H9 (cell line): ENCODE measurements around the gene HLA-F. TPM values are rescaled to one million over a fixed set of nuclear protein-coding genes. Genes with fewer than 3 reads are reported as not detected.

Experiments
- DNase-seq: peaks from one replicate; pipeline ENCODE4 v3.0.0-alpha.2; 2017
- H2AFZ ChIP-seq: one replicate; pipeline ENCODE4 v1.6.1; 2013; ENCODE audit warnings: mild to moderate bottlenecking, low read length, control low read depth, moderate library complexity
- H2AK5ac ChIP-seq: 2 replicates; pipeline ENCODE4 v1.6.1; 2013; ENCODE audit warnings: low read length, control low read depth, mixed read lengths; ENCODE audit not compliant: insufficient read length
- H2BK120ac ChIP-seq: one replicate; pipeline ENCODE4 v1.6.1; 2013; ENCODE audit warnings: low read depth, mild to moderate bottlenecking, low read length, control low read depth, inconsistent platforms; ENCODE audit not compliant: poor library complexity, severe bottlenecking
- H2BK12ac ChIP-seq: 2 replicates; pipeline ENCODE4 v1.6.1; 2013; ENCODE audit warnings: low read length, control low read depth, mixed read lengths, low read depth; ENCODE audit not compliant: insufficient read length
- H2BK15ac ChIP-seq: 2 replicates; pipeline ENCODE4 v1.6.1; 2013; ENCODE audit warnings: low read depth, low read length, control low read depth
- H2BK20ac ChIP-seq: one replicate; pipeline ENCODE4 v1.6.1; 2013; ENCODE audit warnings: low read depth, mild to moderate bottlenecking, low read length, control low read depth, inconsistent platforms; ENCODE audit not compliant: poor library complexity, severe bottlenecking
- H2BK5ac ChIP-seq: 2 replicates; pipeline ENCODE4 v1.6.1; 2013; ENCODE audit warnings: low read length, control low read depth, mixed read lengths; ENCODE audit not compliant: insufficient read length
- H3K14ac ChIP-seq: 2 replicates; pipeline ENCODE4 v1.6.1; 2013; ENCODE audit warnings: low read length, control low read depth; ENCODE audit not compliant: insufficient read depth
- H3K18ac ChIP-seq: 2 replicates; pipeline ENCODE4 v1.6.1; 2013; ENCODE audit warnings: low read depth, mild to moderate bottlenecking, mixed read lengths, low read length, control low read depth; ENCODE audit not compliant: insufficient read length
- H3K23ac ChIP-seq: 2 replicates; pipeline ENCODE4 v1.6.1; 2013; ENCODE audit warnings: low read length, control low read depth, mixed read lengths, low read depth; ENCODE audit not compliant: insufficient read length
- H3K23me2 ChIP-seq: 2 replicates; pipeline ENCODE4 v1.6.1; 2013; ENCODE audit warnings: low read depth, mild to moderate bottlenecking, mixed read lengths, low read length, control low read depth; ENCODE audit not compliant: insufficient read length, poor library complexity, severe bottlenecking
- H3K27ac ChIP-seq: 2 replicates; pipeline ENCODE4 v1.5.1; 2013; ENCODE audit warnings: low read length, control low read depth, mixed read lengths, low read depth; ENCODE audit not compliant: insufficient read length
- H3K27me3 ChIP-seq: 2 replicates; pipeline ENCODE4 v1.6.1; 2013; ENCODE audit warnings: low read length, control low read depth, inconsistent platforms; ENCODE audit not compliant: insufficient read depth
- H3K4ac ChIP-seq: 2 replicates; pipeline ENCODE4 v1.6.1; 2013; ENCODE audit warnings: low read depth, mild to moderate bottlenecking, control low read depth, inconsistent platforms, low read length, moderate library complexity
- H3K4me1 ChIP-seq: 2 replicates; pipeline ENCODE4 v1.6.1; 2013; ENCODE audit warnings: low read length, control low read depth, inconsistent platforms; ENCODE audit not compliant: insufficient read depth
- H3K4me2 ChIP-seq: 2 replicates; pipeline ENCODE4 v1.6.1; 2013; ENCODE audit warnings: low read length, control low read depth, mixed read lengths; ENCODE audit not compliant: insufficient read length, insufficient read depth
- H3K56ac ChIP-seq: 2 replicates; pipeline ENCODE4 v1.6.1; 2013; ENCODE audit warnings: low read depth, mild to moderate bottlenecking, mixed read lengths, low read length, control low read depth; ENCODE audit not compliant: insufficient read length
- H3K79me1 ChIP-seq: 2 replicates; pipeline ENCODE4 v1.6.1; 2013; ENCODE audit warnings: low read depth, mild to moderate bottlenecking, moderate library complexity, low read length, control low read depth, inconsistent platforms; ENCODE audit not compliant: insufficient read depth, poor library complexity, severe bottlenecking
- H3K79me2 ChIP-seq: 2 replicates; pipeline ENCODE4 v1.6.1; 2013; ENCODE audit warnings: low read length, control low read depth, inconsistent platforms; ENCODE audit not compliant: insufficient read depth
- H3K9ac ChIP-seq: 2 replicates; pipeline ENCODE4 v1.6.1; 2013; ENCODE audit warnings: low read length, control low read depth, mixed read lengths; ENCODE audit not compliant: insufficient read length; ENCODE audit errors: extremely low read depth
- H3K9me3 ChIP-seq: one replicate; pipeline ENCODE4 v1.6.1; 2013; ENCODE audit warnings: low read depth, low read length, inconsistent platforms; ENCODE audit not compliant: control insufficient read depth
- H3T11ph ChIP-seq: one replicate; pipeline ENCODE4 v1.6.1; 2013; ENCODE audit warnings: mild to moderate bottlenecking, low read length, control low read depth, inconsistent platforms
- H4K20me1 ChIP-seq: one replicate; pipeline ENCODE4 v1.6.1; 2013; ENCODE audit not compliant: control insufficient read depth, insufficient read length, insufficient read depth
- H4K5ac ChIP-seq: 2 replicates; pipeline ENCODE4 v1.6.1; 2013; ENCODE audit warnings: low read depth, mild to moderate bottlenecking, mixed read lengths, low read length, control low read depth; ENCODE audit not compliant: insufficient read length
- H4K8ac ChIP-seq: replicated peaks from 2 replicates; pipeline ENCODE4 v1.6.1; 2013; ENCODE audit warnings: low read length, control low read depth, mixed read lengths, low read depth; ENCODE audit not compliant: insufficient read length
- H4K91ac ChIP-seq: 2 replicates; pipeline ENCODE4 v1.6.1; 2013; ENCODE audit warnings: low read depth, mild to moderate bottlenecking, moderate library complexity, mixed read lengths, low read length, control low read depth; ENCODE audit not compliant: insufficient read length
- H3K27ac Mint-ChIP-seq, 3 experiments: 2 replicates in 2 of 3; 3 replicates in 1 of 3; pipeline ENCODE4 v1.8.0; 2020 to 2021; ENCODE audit warnings: mixed read lengths in 3 of 3, mild to moderate bottlenecking in 1 of 3, moderate library complexity in 1 of 3
- H3K27me3 Mint-ChIP-seq: 2 replicates; pipeline ENCODE4 v1.8.0; 2021; ENCODE audit warnings: low read depth, mild to moderate bottlenecking, moderate library complexity, mixed read lengths
- H3K36me3 Mint-ChIP-seq, 3 experiments: 2 replicates in 2 of 3; 3 replicates in 1 of 3; pipeline ENCODE4 v1.8.0; 2020 to 2021; ENCODE audit warnings: low read depth in 3 of 3, mixed read lengths in 3 of 3; ENCODE audit not compliant: insufficient read depth in 1 of 3
- H3K4me1 Mint-ChIP-seq, 2 experiments: 2 replicates each; pipeline ENCODE4 v1.8.0; 2020; ENCODE audit warnings: mixed read lengths in 2 of 2
- H3K4me3 Mint-ChIP-seq, 2 experiments: 2 replicates in 1 of 2; 3 replicates in 1 of 2; pipeline ENCODE4 v1.8.0; 2020 to 2021; ENCODE audit warnings: mild to moderate bottlenecking in 2 of 2, mixed read lengths in 2 of 2, moderate library complexity in 1 of 2
- H3K9me3 Mint-ChIP-seq, 2 experiments: 2 replicates in 1 of 2; 3 replicates in 1 of 2; pipeline ENCODE4 v1.8.0; 2020; ENCODE audit warnings: mild to moderate bottlenecking in 2 of 2, mixed read lengths in 2 of 2, moderate library complexity in 1 of 2
- WGBS: extraction: QIAGEN DNeasy Blood & Tissue Kit; methylation state at CpG from one replicate; pipeline ENCODE4 v1.1.7; 2013; ENCODE audit warnings: missing lambda C conversion rate, low lambda C conversion rate, mixed read lengths; ENCODE audit not compliant: insufficient read length; ENCODE audit errors: extremely low coverage; 5-methylcytosine and 5-hydroxymethylcytosine counted together
- total RNA-seq: library from RNA; stranded (reverse); gene quantifications from 2 replicates; pipeline ENCODE4 v1.2.1, GENCODE V29; 2021
- TF ChIP-seq, protein P1 (sequence below): fragments of 200-600 bp; sonication (generic); conservative IDR thresholded peaks from 3 replicates; pipeline ENCODE4 v1.8.0; 2021; ENCODE audit warnings: antibody characterized with exemption, mild to moderate bottlenecking

HLA-F gene
- total RNA-seq, 1 experiment from 2014 or later: 7.4 TPM

DNA sequence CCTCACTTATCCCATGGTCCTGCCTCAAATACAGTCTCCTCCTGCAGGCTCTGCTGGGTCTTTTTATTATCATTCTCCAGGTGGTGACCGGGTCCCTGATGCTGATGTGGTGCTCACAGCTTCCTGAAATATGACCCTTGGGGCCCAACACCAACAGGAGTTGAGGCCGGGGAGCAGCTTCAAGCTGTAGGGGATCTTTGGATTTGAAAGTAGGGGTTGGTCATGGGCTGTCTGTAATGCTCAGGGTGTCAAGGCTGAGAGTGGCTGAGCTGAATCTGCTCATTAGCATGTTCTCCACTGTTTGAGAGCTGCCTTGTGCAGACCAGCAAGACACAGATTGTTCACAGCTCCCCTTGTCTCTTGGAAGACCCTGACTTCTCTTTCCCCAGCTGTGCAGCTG lies 35.5 kb downstream of the HLA-F start:
- peak overlapping the region; percentile 70 for H2BK5ac ChIP-seq
- peak overlapping the region; percentile 16 for H3K4me2 ChIP-seq
- H3K4me3 Mint-ChIP-seq: no peak overlapping the region; a peak in 1 of 5 replicates
- H3K4me1 ChIP-seq: peaks cover 28% of the 10 kb centered on the region
- peak overlapping the region; percentile 44 for H2AK5ac ChIP-seq
- no peak overlapping the region for H3K9ac ChIP-seq
- peak overlapping the region; percentile 86 for H3K27ac ChIP-seq
- H3K56ac ChIP-seq: no peak overlapping the region
- H4K8ac ChIP-seq: no peak overlapping the region
- peak overlapping the region; percentile 71 for H3T11ph ChIP-seq
- TF ChIP-seq, protein P1, sequence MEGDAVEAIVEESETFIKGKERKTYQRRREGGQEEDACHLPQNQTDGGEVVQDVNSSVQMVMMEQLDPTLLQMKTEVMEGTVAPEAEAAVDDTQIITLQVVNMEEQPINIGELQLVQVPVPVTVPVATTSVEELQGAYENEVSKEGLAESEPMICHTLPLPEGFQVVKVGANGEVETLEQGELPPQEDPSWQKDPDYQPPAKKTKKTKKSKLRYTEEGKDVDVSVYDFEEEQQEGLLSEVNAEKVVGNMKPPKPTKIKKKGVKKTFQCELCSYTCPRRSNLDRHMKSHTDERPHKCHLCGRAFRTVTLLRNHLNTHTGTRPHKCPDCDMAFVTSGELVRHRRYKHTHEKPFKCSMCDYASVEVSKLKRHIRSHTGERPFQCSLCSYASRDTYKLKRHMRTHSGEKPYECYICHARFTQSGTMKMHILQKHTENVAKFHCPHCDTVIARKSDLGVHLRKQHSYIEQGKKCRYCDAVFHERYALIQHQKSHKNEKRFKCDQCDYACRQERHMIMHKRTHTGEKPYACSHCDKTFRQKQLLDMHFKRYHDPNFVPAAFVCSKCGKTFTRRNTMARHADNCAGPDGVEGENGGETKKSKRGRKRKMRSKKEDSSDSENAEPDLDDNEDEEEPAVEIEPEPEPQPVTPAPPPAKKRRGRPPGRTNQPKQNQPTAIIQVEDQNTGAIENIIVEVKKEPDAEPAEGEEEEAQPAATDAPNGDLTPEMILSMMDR: no peak
- H4K20me1 ChIP-seq: no peaks in the 10 kb centered on the region
- H2BK20ac ChIP-seq: peak overlapping the region; percentile 76
- H3K36me3 Mint-ChIP-seq: no peaks in the 10 kb centered on the region
- H3K14ac ChIP-seq: 0 out of 2 replicates have a peak overlapping the region, but pooled peaks have one; percentile 2
- H3K18ac ChIP-seq: peak overlapping the region; percentile 28
- no peaks in the 10 kb centered on the region for H3K27me3 ChIP-seq
- no peak overlapping the region for H2BK120ac ChIP-seq
- H3K23ac ChIP-seq: no peak overlapping the region
- no peaks in the 10 kb centered on the region for H3K23me2 ChIP-seq
- no peak overlapping the region for H2BK15ac ChIP-seq
- H2AFZ ChIP-seq: no peak overlapping the region
- H3K79me1 ChIP-seq: no peaks in the 10 kb centered on the region
- WGBS: no CpG with 5 or more reads among the region's 2 CpGs
- no peaks in the 10 kb centered on the region for H3K79me2 ChIP-seq
- H3K9me3 ChIP-seq: no peaks in the 10 kb centered on the region
- no peak overlapping the region for H4K91ac ChIP-seq
- H2BK12ac ChIP-seq: peak overlapping the region; percentile 18
- peak overlapping the region; percentile 90 for H3K4ac ChIP-seq
- peak overlapping the region; percentile 54 for H4K5ac ChIP-seq
- peak; percentile 55 for DNase-seq
- peaks cover 59 to 64% of the 10 kb centered on the region in 2 experiments for H3K4me1 Mint-ChIP-seq
- peaks cover 2% of the 10 kb centered on the region for H3K27me3 Mint-ChIP-seq
- H3K27ac Mint-ChIP-seq: peak overlapping the region; percentile 80 to 98 (median 89); a peak in 6 of 7 replicates
- H3K9me3 Mint-ChIP-seq: no peaks in the 10 kb centered on the region
